ENCODE measurements around the gene IFNK.

Gene IFNK

DNA sequence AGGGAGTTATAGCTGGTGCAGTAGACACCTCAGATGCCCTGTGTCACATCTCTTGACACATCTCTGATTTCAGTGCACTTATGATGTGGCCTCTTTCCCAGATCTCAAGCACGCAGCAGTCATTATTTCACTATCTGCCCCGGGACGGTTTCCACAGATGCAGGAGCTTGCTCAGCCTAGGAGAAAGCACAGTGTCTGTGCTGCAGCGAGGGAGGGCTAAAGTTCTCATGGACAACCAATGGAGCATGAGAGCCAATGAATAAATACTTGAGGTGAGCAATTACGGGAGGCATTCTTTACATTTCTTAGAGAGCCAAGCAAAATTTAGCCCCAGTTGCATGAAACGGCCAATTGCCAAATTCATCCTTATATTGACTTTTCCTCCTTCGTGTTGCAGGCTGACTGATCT lies 12.9 kb downstream of the IFNK start:
- DNase-seq (ENCODE audit: low read depth in 1 of 2, low spot score in 1 of 2) = no peak

DNA sequence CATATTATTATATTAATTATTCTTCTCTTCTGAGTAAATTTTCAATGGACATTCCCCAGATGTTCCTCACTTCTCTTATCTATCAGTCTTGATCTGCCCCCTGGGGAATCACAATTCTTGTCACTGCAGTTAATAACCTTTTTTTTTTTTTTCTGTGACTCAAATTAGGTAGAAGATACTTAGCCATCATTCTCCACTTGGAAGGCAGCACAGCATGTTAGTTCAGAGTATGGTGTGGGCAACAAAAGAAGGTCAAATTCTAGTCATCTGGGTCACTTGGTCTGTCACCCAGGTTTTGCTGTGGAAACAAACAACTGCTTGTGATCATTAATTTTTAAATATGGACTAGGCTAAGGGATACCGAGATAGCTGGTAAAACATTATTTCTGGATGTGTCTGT lies 13.7 kb downstream of the IFNK start:
- no peak for DNase-seq (ENCODE audit: low read depth in 1 of 2, low spot score in 1 of 2)

DNA sequence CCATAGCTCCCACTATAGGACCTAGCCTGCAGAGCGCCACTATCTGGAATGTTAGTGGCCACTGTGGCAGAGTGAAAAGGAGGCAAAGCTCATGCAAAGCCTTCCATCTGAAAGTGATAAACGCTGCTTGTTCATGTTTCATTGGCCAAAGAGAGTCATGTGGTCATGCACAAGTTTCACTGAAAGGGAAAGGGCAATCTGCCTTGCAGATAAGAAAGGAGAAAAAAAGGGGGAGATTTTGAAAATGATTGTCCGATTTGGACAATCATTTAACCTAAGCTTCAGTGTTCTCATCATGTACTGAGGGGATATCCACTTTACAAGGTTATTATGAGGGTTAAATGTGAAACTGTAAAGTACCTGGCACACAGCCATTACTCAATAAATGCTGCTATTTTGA lies 14.6 kb downstream of the IFNK start:
- no peak for DNase-seq (ENCODE audit: low read depth in 1 of 2, low spot score in 1 of 2)

DNA sequence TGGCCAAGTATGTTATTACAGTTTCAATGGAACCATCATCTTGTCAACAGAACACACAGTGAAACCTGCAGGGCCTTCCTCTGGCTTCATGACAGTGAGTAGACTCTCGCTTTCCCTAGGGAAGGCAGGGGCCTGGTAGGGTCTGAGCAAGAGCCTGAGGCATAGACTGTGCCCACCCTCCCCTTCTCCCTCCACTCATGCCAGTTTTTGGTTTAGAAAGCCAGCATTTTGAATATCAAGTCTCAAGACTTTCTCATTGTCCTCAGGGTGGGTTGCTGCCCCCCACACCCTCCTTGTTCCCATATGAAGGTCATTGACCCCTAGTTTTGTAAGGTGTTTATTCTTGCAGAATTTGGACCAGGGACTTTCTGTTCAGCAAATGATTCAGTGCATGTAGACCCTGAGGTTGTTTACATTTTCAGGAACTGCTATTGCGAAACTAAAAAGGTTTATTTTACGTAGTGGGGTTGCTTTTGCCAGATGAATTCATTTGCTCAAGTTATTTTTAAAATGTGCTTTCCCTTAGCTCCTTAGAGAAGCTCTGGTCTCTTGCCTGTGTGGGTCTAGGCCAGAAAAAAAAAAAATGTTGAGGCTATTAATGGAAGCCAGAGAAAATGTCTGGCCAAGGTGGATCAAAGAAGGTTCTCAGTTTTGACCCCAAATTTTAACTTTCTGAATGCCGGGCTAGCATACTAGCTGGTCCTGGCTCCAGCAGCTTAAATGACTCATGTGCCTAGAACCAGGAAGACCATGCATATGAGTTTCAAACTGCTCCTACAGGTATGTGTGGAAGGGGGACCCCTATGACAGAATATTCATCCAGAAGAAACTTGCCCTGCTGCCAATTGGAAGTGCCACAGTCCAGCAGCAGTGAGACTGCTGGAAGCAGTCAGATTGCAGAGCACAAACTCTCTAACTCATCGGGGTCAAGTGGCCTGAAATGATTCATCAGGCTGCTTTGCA lies 15.7 kb downstream of the IFNK start:
- no peak for DNase-seq (ENCODE audit: low read depth in 1 of 2, low spot score in 1 of 2)

DNA sequence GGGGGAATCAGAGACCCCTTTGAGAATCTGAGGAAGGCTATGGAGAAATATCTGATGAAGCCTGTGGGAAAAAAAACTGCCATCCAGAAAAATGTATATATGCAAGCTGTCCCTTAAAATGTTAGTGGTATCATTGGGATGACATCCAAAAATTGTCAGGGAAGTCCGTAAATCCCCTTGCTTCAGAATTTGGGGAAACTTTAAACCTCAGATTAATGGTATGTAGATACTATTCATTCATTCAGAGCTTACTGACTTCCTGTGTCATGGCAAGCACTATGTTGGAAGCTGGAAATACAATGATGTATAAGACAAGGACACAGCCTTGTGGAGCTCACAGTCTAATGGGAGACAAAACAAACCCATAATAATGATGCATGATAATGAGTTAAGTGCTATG lies 16.4 kb downstream of the IFNK start:
- no peak for DNase-seq (ENCODE audit: low read depth in 1 of 2, low spot score in 1 of 2)

DNA sequence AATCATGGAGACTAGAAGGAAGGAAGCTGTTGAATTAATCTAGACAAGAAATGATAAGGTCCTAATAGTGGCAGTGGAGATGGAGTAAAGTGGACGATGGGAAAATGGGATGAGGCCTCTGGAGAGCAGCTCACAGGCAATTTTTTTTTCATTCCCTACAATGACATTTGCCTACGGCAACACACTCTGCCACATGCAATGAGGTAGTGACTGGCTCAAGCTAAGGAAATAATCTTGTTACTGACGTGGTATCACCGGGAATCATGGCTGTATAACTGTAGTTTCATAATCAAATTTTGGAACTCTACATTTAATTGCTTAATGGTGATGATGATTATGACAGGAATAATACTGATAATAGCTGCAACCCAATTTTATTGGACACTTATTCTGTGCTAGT lies 17.6 kb downstream of the IFNK start:
- DNase-seq (ENCODE audit: low read depth in 1 of 2, low spot score in 1 of 2) = no peak

DNA sequence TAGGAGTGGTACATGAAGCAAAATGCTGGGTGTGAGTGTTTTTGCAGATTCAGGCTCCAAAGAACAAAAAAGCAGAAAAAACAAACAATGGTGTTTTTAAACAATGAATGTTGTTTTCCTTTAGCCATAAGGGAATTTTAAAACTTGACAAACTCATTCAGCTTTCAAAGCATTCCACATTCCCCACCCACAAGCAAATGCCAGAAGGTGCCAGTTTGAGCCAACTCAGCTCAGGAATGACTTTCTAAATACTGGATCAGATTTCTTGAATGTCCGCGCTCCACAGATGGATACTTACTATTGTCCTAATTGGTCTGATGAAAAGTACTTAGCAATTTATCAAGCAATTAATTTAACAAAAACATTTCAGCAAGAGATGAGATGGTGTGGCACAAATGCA lies 18.4 kb downstream of the IFNK start:
- no peak for DNase-seq (ENCODE audit: low read depth in 1 of 2, low spot score in 1 of 2)

DNA sequence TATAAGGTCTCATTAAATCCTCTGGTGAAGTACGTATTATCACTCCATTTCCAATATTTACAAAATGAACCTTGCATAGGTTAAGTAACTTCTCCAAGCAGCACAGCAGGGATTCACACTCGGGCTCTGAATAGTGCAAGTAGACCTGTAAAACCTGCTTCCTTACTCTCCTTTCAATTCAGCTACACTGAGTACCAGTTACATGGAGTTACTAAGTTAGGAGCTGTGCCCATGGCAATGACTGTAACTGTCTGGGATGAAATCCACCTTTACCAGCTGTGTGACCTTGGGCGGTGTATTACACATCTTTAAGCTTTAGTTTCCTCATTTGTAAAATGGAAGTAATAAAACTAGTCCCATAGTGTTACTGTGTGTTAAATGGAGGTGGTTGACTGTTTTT lies 21.4 kb downstream of the IFNK start:
- no peak for DNase-seq (ENCODE audit: low read depth in 1 of 2, low spot score in 1 of 2)

DNA sequence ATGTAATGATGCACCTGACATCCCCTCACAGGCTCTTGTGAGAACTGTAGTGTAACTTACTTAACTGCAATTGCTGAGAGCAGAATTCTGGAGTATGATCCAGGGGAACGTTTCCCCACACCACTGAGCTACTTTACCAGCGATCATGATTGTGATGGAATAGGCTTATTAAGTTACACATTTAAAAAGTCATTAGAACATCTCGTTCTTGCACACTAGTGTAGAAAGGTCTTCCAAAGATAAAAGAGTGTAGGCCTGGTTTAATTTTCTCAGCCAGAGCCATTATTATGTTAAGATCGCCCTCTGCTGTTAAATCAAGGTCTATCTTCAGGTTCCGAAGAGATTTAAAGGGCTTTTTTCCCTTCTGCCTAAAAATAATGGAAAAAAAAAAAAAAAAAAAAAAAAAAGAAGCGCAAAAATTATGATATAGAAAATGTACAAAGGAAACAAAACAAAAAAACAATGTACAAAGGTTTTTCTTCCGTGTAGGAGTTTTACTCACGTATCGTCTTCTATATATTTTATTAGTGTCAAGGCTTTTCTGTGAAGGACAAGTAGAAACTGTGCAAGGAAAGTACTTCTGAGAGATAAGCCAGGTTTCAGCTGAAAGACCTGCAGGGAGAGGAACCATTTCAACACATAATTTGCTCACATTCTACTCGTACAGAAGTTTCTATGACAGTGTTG lies 24.1 kb downstream of the IFNK start:
- no peak for DNase-seq (ENCODE audit: low read depth in 1 of 2, low spot score in 1 of 2)

DNA sequence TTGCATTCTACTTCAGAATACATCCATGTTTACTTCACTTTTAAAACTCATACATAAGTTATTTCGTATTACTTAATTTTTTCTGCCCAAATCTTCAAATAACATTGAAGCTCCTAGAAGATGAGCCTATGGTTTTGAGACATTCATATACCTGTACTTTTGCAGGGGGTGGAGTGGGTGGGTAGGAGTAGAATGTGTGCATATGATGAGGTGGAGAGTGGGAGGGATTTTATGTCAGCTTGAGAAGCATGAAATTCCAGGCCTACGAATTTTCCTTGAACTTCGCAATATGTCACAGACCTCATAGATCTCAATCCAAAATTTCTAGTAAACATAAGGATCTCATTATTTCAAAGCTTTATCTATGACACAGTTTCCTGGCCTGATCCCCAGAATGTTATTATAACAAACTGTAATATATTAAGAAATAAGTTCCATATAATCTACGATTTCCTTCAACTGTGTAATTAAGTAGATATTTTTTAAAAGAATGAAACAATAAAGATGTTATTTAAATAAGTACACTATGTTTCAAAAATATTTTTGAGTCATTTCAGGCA lies 25.2 kb downstream of the IFNK start:
- no peak for DNase-seq (ENCODE audit: low read depth in 1 of 2, low spot score in 1 of 2)

DNA sequence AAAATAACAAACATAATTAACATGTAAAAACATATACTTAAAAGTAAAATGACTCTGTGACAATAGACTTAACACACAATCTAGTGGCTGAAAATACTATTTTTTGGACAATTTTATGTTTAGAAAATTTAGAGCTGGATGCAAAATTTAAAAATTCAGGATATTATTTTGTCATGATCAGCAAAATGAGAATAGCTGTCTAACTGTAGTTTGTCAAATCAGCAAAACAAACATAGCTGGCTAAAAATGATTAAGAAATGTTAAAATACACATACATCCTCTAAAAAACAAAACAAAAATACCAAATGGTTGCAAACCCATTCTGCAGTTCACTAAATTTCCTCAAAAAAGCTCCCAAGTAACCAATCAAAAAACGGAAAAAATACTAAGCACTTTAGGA lies 30.6 kb downstream of the IFNK start:
- no peak for DNase-seq (ENCODE audit: low read depth in 1 of 2, low spot score in 1 of 2)

DNA sequence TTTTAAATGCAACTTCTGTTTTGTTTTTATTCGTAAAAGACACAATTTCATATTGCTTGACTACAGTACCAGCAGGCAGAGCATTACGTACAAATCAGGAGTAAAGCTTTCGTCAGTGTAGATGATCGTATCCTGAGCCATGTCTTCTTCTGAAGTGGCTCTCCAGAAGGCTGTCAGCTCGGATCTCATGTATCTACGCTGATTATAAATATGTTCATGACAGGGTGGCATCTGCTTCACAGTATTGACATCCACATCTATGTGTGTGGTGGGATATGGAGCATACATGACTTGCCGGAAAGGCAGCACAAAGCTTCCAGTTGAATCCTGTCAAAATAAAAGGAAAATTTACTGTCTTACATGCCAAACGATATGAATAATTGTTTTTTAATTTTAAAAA lies 32.4 kb downstream of the IFNK start:
- DNase-seq (ENCODE audit: low read depth in 1 of 2, low spot score in 1 of 2) = no peak

DNA sequence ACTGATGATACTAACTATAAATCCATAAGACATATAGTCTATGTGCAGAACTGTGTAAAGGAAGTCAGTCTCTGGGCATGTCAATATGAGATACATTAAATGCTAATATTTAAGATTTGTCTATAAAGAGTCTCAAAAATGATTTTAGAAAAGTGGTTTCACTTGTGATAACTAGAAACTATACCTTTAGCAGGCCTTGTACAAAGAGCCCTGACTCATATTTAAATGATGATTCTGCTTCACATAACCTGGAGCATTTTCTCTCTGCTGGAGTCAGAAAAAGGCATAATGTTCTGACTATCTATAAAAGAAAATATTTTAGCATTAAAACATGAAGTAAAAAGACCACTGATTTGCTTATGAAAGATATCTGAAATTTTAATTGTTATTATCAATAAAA lies 34.2 kb downstream of the IFNK start:
- DNase-seq (ENCODE audit: low read depth in 1 of 2, low spot score in 1 of 2) = no peak

DNA sequence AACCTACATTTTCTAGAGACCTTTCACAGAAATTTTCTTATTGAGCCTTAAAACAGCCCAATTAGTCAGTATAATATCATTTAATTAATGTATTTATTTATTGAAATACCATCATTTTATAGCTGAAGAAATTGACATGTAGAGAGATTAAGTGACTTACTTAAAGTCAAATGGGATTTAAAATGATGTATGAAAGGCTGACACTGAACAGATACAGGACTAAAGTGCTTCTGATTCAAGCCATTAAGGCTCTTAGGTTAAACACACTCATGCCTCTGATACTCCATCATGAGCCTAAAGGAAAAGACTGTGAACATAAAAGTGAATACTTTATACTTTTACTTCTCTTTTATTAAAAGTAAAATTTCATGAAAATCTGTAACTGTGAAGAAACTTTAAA lies 36.4 kb downstream of the IFNK start:
- DNase-seq (ENCODE audit: low read depth in 1 of 2, low spot score in 1 of 2) = no peak

DNA sequence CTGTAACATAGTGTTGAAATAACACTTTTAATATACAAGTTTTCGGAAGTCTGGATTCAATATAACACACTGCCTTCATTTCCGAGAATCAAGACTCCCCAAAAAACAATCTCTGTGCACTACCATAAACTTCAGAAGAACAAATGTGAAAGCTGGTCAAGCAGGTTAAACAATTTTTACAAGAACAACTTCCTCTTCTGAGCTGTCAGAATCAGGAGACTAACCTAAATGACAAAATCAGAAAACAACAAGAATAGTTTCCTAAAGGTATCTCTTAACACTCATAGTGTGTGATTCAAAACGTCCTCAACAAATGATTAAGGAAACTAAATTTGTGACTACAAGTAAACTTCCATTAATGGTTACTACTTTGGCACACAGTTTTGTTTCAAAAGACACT lies 37.6 kb downstream of the IFNK start:
- no peak for DNase-seq (ENCODE audit: low read depth in 1 of 2, low spot score in 1 of 2)

DNA sequence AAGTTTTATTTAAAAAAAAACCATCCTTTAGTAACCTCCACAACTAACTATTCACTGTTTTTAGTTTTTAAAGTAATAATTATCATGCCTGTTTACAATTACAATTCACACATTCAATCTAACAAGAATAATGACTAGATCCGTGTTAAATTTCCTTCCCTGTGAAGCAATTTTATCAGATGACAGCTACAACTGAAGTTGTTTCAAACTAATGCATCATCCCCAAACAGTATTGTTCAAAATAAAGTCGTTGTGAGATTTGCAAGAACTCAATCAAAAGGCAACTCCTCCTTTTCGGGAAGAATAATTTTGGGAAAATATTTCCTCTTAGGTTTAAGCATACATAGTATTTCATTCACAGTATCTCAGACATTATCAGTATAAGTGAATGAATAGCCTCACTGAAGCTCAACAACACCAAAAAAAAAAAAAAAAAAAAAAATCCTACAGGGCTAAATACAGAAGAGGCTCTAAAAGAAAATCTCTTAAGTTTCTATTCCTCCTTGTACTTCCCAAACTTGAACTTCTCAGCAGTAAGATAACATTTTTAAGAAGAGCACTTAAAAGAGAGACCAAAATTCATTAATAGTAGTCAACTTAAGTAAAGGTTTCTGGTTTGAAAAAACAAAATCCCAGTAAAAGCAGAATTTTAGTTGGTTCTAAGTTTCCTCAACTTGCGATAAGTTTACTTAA lies 39.8 kb downstream of the IFNK start:
- DNase-seq (ENCODE audit: low read depth in 1 of 2, low spot score in 1 of 2) = no peak

DNA sequence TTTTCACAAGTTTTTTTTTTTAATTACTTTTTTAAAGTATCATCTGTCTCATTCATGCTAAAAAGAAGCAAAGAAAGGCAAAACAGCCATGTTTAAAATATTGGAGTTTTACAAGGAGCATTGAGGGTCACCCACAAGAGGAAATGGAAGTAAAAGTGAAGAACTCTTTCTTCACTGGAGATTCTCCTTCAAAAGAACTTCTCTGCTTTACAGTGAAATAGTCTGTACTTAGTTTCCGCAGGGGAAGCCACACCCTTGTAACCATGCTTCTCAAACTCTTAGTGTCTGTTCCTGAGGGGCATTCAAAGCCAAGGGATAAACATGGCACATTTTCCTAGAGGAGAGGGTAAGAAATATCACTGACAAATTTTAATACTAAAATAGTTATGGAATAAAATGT lies 40.6 kb downstream of the IFNK start:
- no peak for DNase-seq (ENCODE audit: low read depth in 1 of 2, low spot score in 1 of 2)

DNA sequence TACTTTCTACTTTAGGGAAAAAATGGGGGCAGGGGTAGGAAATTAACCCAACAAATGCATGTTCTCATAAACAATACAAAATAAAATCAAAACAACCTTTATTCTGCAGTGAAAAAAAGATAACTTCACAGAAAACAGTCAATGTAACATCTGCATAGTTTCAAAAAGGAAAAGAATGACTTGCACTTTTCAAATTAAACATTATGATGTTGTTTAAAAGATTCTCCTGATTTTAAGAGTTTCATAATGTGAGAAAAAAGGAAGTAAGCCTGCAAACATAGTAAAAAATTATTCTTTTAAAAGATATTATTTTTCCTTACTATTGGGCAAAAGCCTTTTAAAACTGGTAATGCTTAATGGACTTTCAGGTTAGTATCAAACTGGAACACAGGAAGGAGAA lies 41.6 kb downstream of the IFNK start:
- DNase-seq (ENCODE audit: low read depth in 1 of 2, low spot score in 1 of 2) = no peak

DNA sequence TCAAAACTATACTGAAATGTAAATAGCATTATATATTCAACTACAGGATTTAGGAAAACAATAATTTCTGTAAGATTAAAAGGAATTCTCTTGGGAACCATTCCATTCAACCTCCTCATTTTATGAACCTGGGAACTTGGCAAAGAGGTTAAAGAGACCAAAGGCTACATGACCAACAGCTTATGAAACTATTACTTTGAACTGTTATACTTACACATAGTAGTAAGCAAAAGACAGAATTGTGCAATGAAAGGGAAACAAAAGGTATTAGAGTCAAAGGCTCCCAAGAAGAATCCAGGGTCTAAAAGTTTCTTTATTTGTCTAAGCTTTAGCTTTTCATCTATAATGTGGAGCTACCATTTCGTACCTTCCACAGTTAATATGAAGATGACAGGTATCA lies 42.0 kb downstream of the IFNK start:
- no peak for DNase-seq (ENCODE audit: low read depth in 1 of 2, low spot score in 1 of 2)

DNA sequence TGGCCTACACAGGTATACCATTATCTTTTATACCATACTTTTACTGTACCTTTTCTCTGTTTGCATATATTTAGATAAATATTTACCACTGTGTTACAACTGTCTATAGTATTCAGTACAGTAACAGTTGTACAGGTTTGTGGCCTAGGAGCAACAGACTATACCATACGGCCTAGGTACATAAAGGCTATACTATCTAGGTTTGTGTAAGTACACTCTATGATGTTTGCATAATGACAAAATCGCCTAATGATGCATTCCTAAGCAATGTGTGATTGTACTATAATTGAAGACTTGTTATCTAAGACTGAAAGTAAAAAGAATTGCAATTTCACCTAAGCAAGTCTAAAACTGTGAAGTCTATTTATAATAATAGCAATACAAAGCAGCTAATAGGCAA lies 45.3 kb downstream of the IFNK start:
- DNase-seq (ENCODE audit: low read depth in 1 of 2, low spot score in 1 of 2) = no peak

DNA sequence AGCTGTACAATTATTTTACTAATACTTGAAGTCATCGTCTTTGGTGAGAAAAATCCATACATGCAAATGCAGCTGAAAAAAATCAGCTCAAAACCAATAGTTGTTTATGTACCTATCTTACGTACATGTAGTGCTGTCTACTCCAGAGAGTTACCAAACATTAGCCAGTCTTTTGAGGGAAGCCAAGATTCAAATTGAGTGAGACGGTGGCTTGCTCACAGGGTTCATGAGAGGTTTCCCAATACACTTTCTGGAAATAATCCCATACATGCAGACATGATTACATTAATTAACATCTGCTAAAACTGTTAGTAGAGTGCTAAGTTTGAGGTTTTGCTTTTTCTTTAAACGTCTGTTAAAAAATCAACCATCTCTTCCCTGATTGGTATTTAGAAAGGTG lies 46.9 kb downstream of the IFNK start:
- DNase-seq (ENCODE audit: low read depth in 1 of 2, low spot score in 1 of 2) = no peak

DNA sequence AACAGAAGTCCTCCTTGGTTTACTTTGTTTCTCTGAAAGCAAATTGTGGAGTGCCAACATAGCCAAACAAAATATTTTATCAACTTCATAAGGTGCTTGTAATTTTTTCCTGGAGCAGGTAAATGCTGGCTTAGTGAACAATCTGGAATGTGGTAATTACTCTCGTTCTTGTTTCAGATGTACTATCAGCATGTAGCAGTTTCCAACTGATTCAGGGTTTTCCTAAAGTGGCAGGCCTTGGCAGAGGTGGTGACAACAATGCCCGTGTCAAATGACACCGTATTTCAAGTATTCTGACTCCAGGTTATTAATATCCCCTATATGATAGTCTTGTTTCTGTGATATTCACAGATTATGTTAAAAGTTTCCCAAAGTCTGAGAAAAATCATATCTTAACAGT lies 48.0 kb downstream of the IFNK start:
- no peak for DNase-seq (ENCODE audit: low read depth in 1 of 2, low spot score in 1 of 2)
